Renal cortex interstitium (tissue), 11 donors: ENCODE measurements around the gene PSG1. TPM values are rescaled to one million over a fixed set of nuclear protein-coding genes. Genes with fewer than 3 reads are reported as not detected.
"Not testable (repeated sequence)": the region's sequence is repeated elsewhere in the genome, so short reads cannot be mapped to it uniquely, and the experiment has no call there.

ENCODE experiments used
- DNase-seq, 11 donors: peaks; one replicate each; pipeline ENCODE4 v3.0.0-alpha.2; 2013; ENCODE audit warnings: low read depth in 9 of 11, low spot score in 4 of 11; ENCODE audit errors: extremely low read depth in 1 of 11
- polyA plus RNA-seq, 3 donors: library from polyadenylated mRNA; unstranded; fragments of 120-200 nt; gene quantifications; one replicate each; pipeline ENCODE4 v1.2.1, GENCODE V29; 2013; ENCODE audit not compliant: insufficient read length in 3 of 3

PSG1 gene
- polyA plus RNA-seq, 3 donors, result 0.58 TPM; not detected in 2

- not testable (repeated sequence) for DNase-seq
Measured at GRCh38 chr19:42887876-42888445, 8.4 kb upstream of the PSG1 start.

GRCh38 chr19:42882730-42883129, 3.2 kb upstream of the PSG1 start:
- DNase-seq, result not testable (repeated sequence)

DNA sequence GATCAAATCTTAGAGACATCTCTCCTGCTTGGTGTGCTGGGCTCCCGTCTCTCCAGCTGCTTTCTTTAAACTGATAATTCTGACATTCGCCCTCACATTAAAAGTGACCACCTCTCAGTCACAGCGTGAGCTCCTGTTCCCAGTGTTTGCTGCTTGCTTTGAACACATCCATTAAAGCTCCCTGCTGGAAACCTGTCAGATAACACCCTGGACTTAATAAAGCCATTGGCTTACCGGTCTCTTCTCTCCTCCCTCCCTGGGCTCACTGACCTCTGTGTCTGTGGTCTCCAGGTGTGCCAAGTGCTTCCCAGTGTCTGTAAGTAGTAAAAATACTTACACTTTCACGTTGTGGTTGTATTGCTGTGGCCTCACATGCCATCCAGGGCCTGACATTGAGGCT, 2.5 kb upstream of the PSG1 start:
- not testable (repeated sequence) for DNase-seq

DNA sequence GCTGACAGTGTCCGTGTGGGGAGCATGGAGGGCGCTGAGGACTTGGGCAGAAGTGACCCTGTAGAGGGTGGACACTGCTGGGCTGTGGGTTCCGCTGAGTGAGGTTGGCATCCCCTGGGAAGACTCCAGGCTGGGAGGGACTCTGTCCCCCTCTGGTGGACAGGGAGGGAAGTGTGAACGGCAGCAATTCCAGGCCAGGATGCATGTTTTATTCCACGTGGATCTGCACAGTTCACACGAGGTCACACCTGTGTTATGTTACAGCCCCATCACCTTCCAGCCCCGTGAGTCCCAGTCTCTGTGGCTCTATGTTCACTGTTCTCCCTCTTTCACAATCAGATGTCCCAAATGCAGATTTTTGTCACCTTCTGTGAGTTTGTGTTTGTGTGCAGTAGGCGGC, 1.8 kb upstream of the PSG1 start:
- DNase-seq, result not testable (repeated sequence)

GRCh38 chr19:42880621-42881020, 1.1 kb upstream of the PSG1 start:
- DNase-seq, result not testable (repeated sequence)

- not testable (repeated sequence) for DNase-seq
Measured at GRCh38 chr19:42876596-42876995, 2.9 kb downstream of the PSG1 start.

- not testable (repeated sequence) for DNase-seq
Measured at GRCh38 chr19:42875881-42876280, 3.6 kb downstream of the PSG1 start.

GRCh38 chr19:42874901-42875813, 4.4 kb downstream of the PSG1 start:
- not testable (repeated sequence) for DNase-seq

DNA sequence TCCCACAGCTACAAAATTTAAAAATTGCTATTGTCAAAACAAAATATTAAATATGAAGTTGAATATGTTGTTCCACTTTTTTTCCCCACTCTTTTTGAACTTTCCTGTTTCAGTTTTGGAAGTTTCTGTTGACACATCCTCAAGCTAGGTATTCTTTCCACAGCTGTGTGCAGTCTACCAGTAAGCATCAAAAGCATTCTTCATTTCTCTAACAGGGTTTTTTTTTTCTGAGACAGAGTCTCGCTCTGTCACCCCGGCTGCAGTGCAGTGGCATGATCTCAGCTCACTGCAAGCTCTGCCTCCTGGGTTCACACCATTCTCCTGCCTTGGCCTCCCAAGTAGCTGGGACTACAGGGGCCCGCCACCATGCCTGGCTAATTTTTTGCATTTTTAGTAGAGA, 5.4 kb downstream of the PSG1 start:
- DNase-seq, result not testable (repeated sequence)

GRCh38 chr19:42872608-42873007, 6.9 kb downstream of the PSG1 start:
- DNase-seq, result no peak

GRCh38 chr19:42857544-42857867, 22.0 kb downstream of the PSG1 start:
- DNase-seq, result no peak

DNA sequence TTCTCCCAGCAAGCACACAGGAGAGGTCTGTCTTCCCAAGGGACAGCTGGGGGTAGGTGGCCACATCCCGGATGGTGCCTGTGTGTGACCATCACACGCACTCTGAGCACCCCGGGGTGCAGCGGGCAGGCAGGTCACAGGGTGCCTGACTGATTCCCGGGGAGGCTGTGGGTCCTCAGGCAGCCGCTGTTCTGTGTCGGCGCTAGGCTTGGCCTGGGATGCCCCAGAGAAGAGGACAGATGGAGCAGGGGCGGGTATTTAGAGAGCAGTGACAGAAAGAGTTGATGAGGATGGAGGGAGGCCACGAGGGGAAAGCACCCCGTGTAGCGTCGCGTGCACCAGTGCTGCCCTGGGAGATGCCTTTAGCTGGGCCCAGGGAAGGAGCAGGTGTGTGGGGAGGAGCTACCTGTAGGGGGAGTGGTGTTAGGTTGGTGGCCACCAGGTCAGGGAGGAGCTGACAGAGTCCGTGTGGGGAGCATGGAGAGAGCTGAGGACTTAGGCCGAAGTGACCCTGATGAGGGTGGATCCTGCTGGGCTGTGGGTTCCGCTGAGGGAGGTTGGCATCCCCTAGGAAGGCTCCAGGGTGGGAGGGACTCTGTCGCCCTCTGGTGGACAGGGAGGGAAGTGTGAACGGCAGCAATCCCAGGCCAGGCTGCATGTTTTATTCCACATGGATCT, 22.5 kb downstream of the PSG1 start:
- not testable (repeated sequence) for DNase-seq

DNA sequence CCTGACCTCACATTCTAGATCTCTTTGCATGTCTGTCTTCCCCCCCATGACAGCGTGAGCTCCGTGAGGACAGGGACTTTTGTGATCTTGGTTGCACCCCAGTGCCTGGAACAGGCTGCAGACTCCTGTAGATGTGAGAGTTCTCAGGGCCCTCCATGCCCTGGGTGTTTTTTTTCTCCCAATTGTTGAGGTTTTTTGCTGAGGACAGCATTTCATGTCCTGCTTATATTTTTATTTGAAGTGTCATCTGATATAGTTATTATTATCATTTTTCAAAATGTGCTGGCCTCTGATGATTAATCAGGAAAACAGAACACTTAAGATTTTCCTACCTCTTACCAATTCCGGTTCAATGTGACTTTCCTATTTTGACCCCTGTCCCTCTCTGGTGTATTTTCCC, 24.8 kb downstream of the PSG1 start:
- DNase-seq, result not testable (repeated sequence)

- DNase-seq, result not testable (repeated sequence)
Measured at GRCh38 chr19:42853231-42853630, 26.3 kb downstream of the PSG1 start.

DNA sequence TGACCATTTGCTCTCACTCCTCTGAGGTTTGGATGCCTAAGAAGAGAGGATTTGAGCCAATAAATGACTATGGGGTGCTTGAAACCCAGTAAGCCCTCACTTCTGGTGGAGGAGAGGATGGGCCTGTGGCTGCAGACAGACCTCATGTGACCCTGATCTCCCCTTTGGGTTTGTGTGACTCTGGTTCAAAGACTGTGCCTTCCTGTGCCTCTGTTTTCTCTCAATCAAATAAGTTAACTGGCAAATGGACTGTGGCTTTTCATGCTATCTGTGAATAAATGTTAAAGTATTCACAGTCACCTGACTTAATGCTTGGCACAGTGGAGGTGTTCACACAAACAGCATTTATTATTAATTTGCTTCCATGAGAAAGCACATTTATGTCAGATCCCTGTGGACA, 26.7 kb downstream of the PSG1 start:
- DNase-seq, result not testable (repeated sequence)

- DNase-seq, result not testable (repeated sequence)
Measured at GRCh38 chr19:42851718-42852280, 27.7 kb downstream of the PSG1 start.

DNA sequence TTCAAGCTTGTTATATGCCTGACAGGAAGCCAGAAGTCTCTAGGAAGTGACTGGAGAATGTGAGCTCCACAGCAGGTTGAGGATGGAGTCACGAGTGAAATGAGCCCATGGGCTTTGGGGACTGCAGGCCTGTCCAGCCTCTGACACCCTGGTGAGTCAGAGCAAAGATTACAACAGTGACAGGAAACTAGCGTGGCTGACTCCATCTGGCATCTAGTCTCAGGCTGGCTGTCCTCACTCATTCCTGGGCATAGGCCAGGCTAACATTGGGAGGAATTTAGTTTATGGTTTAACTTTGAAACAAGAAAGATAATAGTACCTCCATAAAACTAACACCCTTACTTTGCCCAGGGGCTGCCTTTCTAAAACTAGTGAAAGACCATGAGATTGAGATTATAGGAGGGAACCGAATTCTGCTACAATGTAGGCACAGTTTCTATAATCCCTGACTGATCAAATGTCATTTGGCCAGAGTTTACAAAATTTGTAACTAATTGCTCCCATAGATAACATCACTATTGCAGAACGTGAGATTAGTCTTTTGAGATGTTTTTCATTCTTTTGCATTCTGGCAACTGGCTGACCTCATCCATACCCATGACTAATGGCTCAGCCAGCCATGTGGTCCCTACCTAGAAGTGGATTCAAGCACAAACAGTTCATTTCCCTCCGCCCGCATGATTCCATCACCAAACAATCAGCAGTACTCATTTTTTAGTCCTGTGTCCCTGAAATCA, 28.4 kb downstream of the PSG1 start:
- no peak for DNase-seq

DNA sequence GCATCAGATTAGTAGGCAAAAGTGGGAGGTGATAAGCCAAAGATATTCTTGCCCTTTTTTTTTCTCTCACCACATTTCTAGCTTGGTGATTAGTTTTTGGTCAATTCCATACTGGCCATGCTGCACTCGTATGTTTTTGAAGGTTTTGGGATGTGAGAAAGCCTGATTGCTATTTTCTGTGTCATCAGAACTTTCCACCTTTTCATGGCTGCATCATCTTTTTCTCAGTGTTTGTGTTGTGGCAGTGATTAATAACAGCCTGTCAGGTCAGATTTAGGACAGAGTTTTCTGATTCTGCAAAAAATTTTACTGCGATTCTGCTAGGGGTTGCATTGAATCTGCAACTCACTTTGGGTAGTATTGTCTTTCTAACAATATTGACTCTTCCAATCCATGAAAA, 32.9 kb downstream of the PSG1 start:
- DNase-seq, result no peak

DNA sequence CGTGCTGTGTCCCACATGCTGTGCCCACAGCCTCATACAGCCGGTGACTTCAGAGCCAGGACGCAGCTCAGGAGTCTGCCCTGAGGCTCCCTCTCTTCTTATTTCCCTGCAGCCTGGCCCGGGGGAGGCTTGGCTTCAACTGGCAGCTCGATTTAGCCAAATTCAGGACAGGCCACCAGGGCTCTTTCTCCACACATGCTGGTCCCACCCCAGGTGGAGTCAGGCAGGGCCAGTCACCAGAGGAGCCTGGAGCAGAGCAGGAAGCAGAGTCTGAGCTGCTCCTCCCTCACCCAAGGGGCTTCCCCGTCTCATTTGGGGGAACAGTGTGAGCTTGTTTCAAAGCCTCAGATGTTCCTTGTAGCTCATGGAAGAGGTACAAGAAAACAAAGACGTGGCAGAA, 35.9 kb downstream of the PSG1 start:
- not testable (repeated sequence) for DNase-seq
